ENCODE measurements around the gene OR2H2.

GRCh38 chr6:29611426-29611825 is 26.5 kb downstream of the OR2H2 start:
- TF ChIP-seq EZH2 (IDR thresholded peaks at IDR 0.05; ENCODE audit: low read length, unreplicated experiment) (no peak), CTCF (conservative IDR thresholded peaks at IDR 0.05; ENCODE audit: low read depth, low read length) (no peak)
